IPS-20b (cell line): ENCODE measurements around the gene IL17RD.

ENCODE experiments used
- H3K27ac ChIP-seq: one replicate; pipeline ENCODE4 v1.5.1; 2013; ENCODE audit warnings: low read length
- H3K27me3 ChIP-seq: 2 replicates; pipeline ENCODE4 v1.6.1; 2013; ENCODE audit warnings: mild to moderate bottlenecking, low read length, inconsistent platforms; ENCODE audit not compliant: insufficient read depth
- H3K36me3 ChIP-seq: 2 replicates; pipeline ENCODE4 v1.6.1; 2013; ENCODE audit warnings: low read depth, mild to moderate bottlenecking, inconsistent platforms, low read length, moderate library complexity; ENCODE audit not compliant: insufficient read depth
- H3K4me1 ChIP-seq: 2 replicates; pipeline ENCODE4 v1.6.1; 2013; ENCODE audit warnings: mild to moderate bottlenecking, control low read depth, inconsistent platforms, low read length, moderate library complexity; ENCODE audit not compliant: insufficient read depth
- H3K4me3 ChIP-seq: 2 replicates; pipeline ENCODE4 v1.5.1; 2013; ENCODE audit warnings: mild to moderate bottlenecking, low read length, inconsistent platforms
- H3K9ac ChIP-seq: 2 replicates; pipeline ENCODE4 v1.6.1; 2013; ENCODE audit warnings: low read depth, mild to moderate bottlenecking, inconsistent platforms, low read length, moderate library complexity
- H3K9me3 ChIP-seq: 2 replicates; pipeline ENCODE4 v1.6.1; 2013; ENCODE audit warnings: mild to moderate bottlenecking, low read depth, low read length, inconsistent platforms; ENCODE audit not compliant: insufficient read depth

IL17RD gene

DNA sequence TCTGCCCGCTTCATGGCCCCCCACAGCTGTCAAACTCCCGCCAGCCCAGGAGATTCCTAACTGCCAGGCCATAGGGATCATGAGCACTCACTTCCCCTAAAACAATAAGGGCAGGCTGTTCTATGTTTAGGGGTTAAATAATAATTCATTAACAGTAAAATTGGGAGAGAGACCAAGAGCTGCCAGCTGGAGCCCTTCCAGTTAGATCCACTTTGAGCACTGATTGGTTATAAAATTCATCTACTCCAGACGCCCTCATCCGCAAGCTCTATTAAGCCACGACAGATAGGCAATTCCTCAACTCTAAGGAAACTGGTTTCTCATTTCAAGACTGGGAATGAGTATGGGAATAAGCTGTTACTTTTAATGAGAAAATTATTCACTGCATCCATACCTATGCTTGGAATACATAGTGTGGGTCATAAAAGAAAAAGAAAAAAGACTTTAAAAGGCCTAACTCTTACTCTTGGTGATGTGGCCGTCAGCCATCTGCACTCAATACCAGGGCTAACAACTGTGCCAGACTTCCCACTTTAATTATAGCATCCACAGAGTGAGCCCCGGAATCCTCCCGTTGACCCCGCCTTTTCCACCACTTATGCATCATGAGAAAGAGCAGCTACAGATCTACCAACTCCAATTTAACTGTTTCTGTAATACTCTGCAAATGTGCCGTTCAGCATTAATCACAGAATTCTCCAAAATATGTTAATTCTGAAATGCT, 44.5 kb downstream of the IL17RD start:
- Histone ChIP-seq H3K4me1 (peaks cover 22% of the 10 kb centered on the region), H3K27ac (no peak overlapping the region), H3K9ac (no peak overlapping the region), H3K4me3 (no peak overlapping the region), H3K36me3 (no peaks in the 10 kb centered on the region; the same call in 1 of the 2 replicates), H3K27me3 (peaks cover 17% of the 10 kb centered on the region), H3K9me3 (no peaks in the 10 kb centered on the region)

DNA sequence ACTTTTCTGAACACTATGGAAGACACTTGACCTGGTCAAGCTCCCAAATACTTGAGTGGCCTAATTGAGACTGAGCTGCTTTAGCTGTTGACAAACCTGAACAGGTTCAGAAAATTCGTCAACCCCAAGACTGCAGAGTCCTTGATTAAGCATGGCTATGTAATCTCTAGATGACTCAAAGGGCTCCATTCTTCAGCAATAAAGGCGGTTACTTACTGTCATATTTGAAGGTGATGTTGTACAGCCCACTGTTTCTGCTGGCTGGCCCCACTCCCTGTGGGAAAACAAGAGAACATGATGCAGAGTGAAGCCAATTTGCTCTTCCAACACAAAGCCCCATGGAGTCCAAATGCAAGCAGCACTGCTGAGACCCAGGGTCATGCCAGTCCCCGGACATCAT, 45.1 kb downstream of the IL17RD start:
- Histone ChIP-seq H3K4me3 (no peak overlapping the region), H3K27ac (no peak overlapping the region), H3K27me3 (peaks cover 12% of the 10 kb centered on the region; the same call in 1 of the 2 replicates), H3K4me1 (peaks cover 20% of the 10 kb centered on the region; the same call in 1 of the 2 replicates), H3K9me3 (no peaks in the 10 kb centered on the region), H3K36me3 (no peaks in the 10 kb centered on the region; the same call in 1 of the 2 replicates), H3K9ac (no peak overlapping the region)

DNA sequence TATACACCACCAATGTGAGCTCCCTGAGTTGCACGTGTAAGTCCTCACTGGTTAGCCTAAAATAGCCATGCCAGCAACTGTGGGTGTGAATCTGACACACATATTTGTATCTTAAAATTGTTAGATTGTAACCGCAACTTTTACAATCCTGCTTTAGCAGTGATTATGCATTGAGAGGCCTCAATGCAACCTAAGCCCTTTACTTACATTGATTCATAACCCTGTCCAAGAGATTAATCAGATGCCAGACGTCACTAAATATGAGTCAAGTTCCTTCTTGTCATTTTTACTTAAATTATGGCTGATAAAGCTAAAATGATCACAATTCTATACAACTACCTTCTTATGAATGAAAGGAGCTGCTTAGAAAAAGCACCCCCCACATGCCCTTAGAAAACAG, 46.9 kb downstream of the IL17RD start:
- H3K9ac ChIP-seq: peak overlapping the region; percentile 42; the same call in 1 of the 2 replicates
- peaks cover 10% of the 10 kb centered on the region; the same call in 1 of the 2 replicates for H3K4me1 ChIP-seq
- no peak overlapping the region for H3K4me3 ChIP-seq
- H3K36me3 ChIP-seq: peaks cover 16% of the 10 kb centered on the region
- H3K27me3 ChIP-seq: no peaks in the 10 kb centered on the region
- H3K27ac ChIP-seq: no peak overlapping the region
- H3K9me3 ChIP-seq: no peaks in the 10 kb centered on the region

DNA sequence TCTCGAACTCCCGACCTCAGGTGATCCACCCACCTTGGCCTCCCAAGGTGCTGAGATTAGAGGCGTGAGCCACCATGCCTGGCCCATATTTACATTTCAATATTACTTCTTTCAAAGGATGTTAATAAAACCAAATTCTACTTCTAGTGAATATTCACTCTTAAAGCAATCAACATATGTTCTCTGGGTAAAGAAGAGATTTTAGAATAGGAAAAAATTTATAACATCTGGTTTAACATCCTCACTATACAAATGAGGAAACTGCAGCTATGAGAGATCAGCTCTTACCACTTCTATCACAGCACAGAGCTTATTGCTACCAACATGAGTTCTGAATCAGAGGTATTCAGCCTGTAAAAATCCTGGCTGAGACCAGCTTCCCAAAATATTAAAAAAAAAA, 48.7 kb downstream of the IL17RD start:
- Histone ChIP-seq H3K4me3 (no peak overlapping the region), H3K4me1 (peaks cover 13% of the 10 kb centered on the region; the same call in 1 of the 2 replicates), H3K27me3 (no peaks in the 10 kb centered on the region), H3K36me3 (peaks cover 29% of the 10 kb centered on the region), H3K9ac (no peak overlapping the region), H3K9me3 (no peaks in the 10 kb centered on the region), H3K27ac (no peak overlapping the region)

DNA sequence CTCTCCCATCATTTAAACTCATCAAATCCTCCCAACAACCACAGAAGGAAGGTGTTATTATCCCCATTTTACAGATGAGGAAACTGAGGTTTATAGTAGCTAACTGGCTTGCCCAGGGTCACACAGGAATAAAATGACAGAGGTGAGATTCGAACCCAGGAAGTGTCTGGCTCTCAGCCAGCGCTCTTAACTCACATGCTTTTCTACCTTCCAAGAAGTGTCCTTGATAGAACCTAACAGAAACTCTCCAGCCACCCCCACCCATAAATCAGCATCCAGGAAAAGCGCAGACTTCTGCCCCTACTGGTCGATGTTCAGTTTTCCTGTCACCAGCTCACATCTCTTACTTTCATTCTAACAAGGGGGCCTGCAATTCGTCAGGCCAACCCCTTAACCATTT, 52.9 kb downstream of the IL17RD start:
- peaks cover 28% of the 10 kb centered on the region; the same call in 1 of the 2 replicates for H3K4me1 ChIP-seq
- H3K36me3 ChIP-seq: peaks cover 59% of the 10 kb centered on the region
- no peak overlapping the region for H3K27ac ChIP-seq
- H3K9me3 ChIP-seq: no peaks in the 10 kb centered on the region
- no peaks in the 10 kb centered on the region for H3K27me3 ChIP-seq
- H3K4me3 ChIP-seq: no peak overlapping the region
- H3K9ac ChIP-seq: no peak overlapping the region

DNA sequence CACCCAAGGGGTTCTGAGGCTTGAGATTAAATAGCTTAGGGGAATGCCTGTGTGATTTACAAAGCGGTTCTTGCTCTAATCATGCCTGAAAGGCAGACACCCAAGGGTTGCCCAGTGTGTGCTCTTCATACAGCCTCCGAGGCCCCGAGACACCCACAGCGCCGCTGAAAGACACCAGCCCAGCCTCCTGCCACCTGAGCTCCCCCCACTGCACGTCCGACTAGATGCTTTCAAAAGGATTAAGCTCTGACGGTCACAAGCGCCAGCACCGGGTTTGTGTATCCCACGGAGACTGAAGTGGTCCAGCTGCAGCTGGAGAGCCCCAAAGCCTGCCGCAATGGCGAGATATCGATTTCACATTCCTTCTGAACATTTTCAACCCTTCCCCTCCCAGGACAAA, 54.4 kb downstream of the IL17RD start:
- Histone ChIP-seq H3K36me3 (peaks cover 70% of the 10 kb centered on the region), H3K9ac (no peak overlapping the region; the same call in 1 of the 2 replicates), H3K27ac (no peak overlapping the region), H3K4me3 (peak overlapping the region; percentile 12; the same call in 1 of the 2 replicates), H3K9me3 (no peaks in the 10 kb centered on the region), H3K27me3 (no peaks in the 10 kb centered on the region), H3K4me1 (peaks cover 26% of the 10 kb centered on the region; the same call in 1 of the 2 replicates)

DNA sequence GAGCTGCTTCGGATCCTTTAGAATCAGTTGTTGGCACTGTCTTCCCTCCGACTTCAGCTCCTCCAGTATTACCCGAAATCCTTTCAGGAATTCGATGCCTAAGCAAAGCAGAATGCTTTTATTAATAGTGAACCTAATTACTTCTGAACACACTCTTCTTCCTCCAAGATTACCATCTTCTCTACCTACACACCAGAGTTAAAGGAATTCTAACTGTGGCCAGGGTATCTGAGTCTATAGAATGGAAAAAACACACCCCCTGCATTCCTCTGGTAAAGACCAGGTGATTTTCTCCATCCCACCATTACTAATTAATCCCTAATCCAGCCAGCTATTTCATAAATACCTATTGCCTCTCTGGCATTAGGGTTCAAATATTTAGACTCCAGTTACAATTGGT, 54.9 kb downstream of the IL17RD start:
- H3K9ac ChIP-seq: no peak overlapping the region
- H3K9me3 ChIP-seq: no peaks in the 10 kb centered on the region
- H3K27ac ChIP-seq: no peak overlapping the region
- no peak overlapping the region for H3K4me3 ChIP-seq
- peaks cover 23% of the 10 kb centered on the region; the same call in 1 of the 2 replicates for H3K4me1 ChIP-seq
- no peaks in the 10 kb centered on the region for H3K27me3 ChIP-seq
- peaks cover 74% of the 10 kb centered on the region for H3K36me3 ChIP-seq

DNA sequence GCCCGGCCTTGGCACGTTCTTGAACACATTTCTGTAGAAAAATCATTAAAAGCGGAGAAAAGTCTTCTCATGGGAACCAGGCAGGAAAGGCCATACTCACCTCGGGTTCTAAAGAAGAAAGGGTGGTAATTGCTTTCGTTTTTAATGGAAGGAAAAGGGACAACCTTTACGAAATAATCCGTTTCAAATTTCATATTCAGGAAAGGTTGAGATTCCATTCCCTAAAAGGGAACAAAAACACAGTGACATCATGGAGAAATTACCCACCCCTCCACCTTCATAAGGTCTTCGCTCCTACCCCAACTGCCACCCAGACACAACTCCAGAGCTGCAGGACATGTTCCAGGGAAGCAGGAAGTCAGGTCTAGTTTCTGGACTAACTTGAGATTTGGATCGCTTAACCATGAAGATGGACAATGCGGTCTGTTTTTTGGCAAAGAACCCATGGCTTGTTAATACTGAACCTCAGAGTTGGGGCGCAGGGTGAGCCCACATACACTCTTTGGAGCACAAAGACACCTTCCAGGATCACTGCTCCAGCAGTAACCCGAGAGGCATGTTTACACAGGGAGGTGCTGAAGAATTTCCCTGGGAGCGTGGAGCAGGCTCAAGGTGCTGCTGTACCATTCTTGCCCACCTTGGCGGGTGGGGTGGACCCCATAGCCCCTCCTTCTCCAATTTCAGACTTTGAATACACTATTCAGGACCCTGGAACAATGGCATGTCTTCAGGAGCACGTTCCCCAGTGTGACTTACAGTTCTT, 55.5 kb downstream of the IL17RD start:
- Histone ChIP-seq H3K9me3 (no peaks in the 10 kb centered on the region), H3K4me3 (no peak overlapping the region), H3K27ac (no peak overlapping the region), H3K36me3 (peaks cover 77% of the 10 kb centered on the region), H3K4me1 (peaks cover 23% of the 10 kb centered on the region; the same call in 1 of the 2 replicates), H3K27me3 (no peaks in the 10 kb centered on the region), H3K9ac (peak overlapping the region; percentile 33; the same call in 1 of the 2 replicates)

DNA sequence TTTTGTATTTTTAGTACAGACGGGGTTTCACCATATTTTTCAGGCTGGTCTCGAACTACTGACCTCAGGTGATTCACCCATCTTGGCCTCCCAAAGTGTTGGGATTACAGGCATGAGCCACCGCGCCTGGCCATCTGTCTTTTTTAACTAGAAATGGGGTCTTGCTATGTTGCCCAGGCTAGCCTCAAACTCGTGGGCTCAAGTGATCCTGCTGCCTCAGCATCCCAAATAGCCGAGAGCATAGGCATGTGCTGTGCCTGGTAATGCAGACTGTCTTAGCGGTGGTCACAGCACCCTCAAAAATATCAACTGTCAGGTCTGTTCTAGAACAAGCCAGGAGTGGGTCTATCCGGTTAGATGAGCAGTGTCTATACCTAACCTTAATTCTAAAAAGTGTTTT, 56.5 kb downstream of the IL17RD start:
- no peak overlapping the region for H3K4me3 ChIP-seq
- no peaks in the 10 kb centered on the region for H3K27me3 ChIP-seq
- H3K9ac ChIP-seq: no peak overlapping the region
- H3K4me1 ChIP-seq: peaks cover 23% of the 10 kb centered on the region; the same call in 1 of the 2 replicates
- H3K36me3 ChIP-seq: peaks cover 77% of the 10 kb centered on the region
- H3K9me3 ChIP-seq: no peaks in the 10 kb centered on the region
- H3K27ac ChIP-seq: no peak overlapping the region

DNA sequence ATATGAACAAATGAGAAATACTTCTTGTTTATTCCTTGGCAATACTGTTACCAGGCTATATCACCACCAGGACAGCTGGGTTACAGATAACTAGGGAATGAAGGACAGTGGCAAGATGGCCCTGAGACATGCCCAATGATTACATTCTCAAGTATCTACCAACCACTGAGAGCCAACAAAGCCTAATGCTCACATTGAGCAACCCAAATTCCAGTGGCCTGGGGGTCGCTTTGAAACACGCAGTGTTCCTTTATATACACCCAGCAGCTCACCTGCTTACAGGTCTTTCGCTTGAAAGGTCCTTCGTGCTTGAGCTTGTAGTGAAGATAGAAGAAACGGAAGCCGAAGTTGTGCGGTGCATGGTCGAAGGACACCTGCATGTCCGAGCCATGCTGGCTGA, 59.6 kb downstream of the IL17RD start:
- no peak overlapping the region for H3K4me3 ChIP-seq
- peaks cover 89% of the 10 kb centered on the region for H3K36me3 ChIP-seq
- no peaks in the 10 kb centered on the region for H3K27me3 ChIP-seq

DNA sequence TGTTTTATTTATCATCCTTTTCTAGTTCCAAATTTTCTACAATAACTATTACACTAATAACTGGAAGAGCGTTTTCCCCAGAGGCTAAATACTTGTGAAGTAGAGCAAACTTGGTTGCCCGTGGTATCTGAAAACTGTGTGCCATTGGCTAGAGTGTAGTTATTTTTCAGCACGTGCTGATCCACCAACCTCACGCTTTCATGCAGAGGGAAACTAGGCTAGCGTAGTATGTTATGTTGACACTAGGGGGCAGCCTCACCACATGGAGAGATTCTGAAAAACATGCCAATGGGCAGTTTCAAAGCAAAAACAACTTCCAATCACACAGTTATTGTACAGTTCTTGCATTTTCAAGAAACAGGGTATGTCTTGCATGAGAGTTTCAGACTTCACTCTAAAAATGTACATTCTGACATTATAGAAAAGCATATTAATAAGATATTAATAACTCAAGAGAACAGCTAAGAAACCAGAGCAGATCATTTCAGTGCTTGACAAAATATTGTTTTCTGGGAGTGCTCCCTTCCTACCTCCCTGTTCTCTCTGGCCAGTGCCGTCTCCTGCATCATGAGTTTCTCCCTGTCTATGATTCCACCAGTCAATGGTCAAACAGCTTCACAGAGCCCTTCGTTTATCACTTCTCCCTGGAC, 65.0 kb downstream of the IL17RD start:
- H3K4me1 ChIP-seq: no peaks in the 10 kb centered on the region
- no peak overlapping the region for H3K4me3 ChIP-seq
- peak overlapping the region; percentile 61 for H3K27ac ChIP-seq
- no peaks in the 10 kb centered on the region for H3K27me3 ChIP-seq
- peaks cover 92% of the 10 kb centered on the region for H3K36me3 ChIP-seq
- no peaks in the 10 kb centered on the region for H3K9me3 ChIP-seq
- no peak overlapping the region for H3K9ac ChIP-seq

More for the DNA sequence above, 59.6 kb downstream of the IL17RD start:
- no peak overlapping the region for H3K9ac ChIP-seq
- no peaks in the 10 kb centered on the region for H3K9me3 ChIP-seq
- peaks cover 9% of the 10 kb centered on the region; the same call in 1 of the 2 replicates for H3K4me1 ChIP-seq
- no peak overlapping the region for H3K27ac ChIP-seq
